ENCODE data around the gene PRR14L.

DNA sequence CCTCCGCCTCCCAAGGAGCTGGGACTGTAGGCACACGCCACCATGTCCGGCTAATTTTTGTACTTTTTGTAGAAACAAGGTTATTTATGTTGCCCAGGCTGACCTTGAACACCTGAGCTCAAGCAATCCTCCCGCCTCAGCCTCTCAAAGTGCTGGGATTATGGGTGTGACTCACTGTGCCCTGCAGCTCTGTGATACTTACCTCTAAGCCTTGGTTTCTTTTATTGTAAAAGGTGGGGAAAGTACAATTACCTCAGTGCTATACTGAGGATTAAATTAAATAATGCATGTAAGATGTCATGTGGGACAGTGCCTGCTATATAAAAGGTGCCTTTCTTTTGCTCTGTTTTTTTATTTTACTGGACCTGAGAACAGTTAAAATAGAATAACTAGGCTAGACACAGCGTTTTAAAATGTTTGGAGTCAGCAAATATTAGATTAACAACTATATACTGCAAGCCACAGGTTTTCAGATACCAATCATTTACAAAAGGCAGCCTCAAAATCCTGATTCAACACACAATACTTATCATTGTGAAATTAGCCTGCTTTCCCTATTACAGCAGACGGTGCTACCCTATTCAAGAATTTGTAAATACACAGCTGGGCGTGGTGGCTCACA is 30.0 kb downstream of the PRR14L start:
- TF ChIP-seq, protein P1, sequence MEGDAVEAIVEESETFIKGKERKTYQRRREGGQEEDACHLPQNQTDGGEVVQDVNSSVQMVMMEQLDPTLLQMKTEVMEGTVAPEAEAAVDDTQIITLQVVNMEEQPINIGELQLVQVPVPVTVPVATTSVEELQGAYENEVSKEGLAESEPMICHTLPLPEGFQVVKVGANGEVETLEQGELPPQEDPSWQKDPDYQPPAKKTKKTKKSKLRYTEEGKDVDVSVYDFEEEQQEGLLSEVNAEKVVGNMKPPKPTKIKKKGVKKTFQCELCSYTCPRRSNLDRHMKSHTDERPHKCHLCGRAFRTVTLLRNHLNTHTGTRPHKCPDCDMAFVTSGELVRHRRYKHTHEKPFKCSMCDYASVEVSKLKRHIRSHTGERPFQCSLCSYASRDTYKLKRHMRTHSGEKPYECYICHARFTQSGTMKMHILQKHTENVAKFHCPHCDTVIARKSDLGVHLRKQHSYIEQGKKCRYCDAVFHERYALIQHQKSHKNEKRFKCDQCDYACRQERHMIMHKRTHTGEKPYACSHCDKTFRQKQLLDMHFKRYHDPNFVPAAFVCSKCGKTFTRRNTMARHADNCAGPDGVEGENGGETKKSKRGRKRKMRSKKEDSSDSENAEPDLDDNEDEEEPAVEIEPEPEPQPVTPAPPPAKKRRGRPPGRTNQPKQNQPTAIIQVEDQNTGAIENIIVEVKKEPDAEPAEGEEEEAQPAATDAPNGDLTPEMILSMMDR (IDR thresholded peaks at IDR 0.05; ENCODE audit: extremely low read depth in 1 of 2, insufficient read depth in 1 of 2, low read depth in 1 of 2, low read length in 2 of 2): no peak
- TF ChIP-seq EZH2 (IDR thresholded peaks at IDR 0.05; ENCODE audit: borderline replicate concordance, low read depth, low read length, severe bottlenecking) (no peak), POLR2A (IDR thresholded peaks at IDR 0.05; ENCODE audit: low read depth, low read length) (no peak)

Measured in endothelial cell of umbilical vein (primary cell).